Thoracic aorta (tissue), 2 donors: Measurements from ENCODE around the gene PRKAA2. TPM values are rescaled to one million over a fixed set of nuclear protein-coding genes. Genes with fewer than 3 reads are reported as not detected.

Experiments used
- ATAC-seq: fragments of 150-250 bp; one replicate; pipeline ENCODE4 v1.8.0; 2017; ENCODE audit warnings: low read depth; ENCODE audit not compliant: insufficient number of reproducible peaks, low FRiP score
- DNase-seq: peaks from one replicate; pipeline ENCODE4 v3.0.0-alpha.2; 2020; ENCODE audit warnings: low spot score
- H3K27ac ChIP-seq, 2 donors: fragments of 200-600 bp; sonication (generic); 1 replicate in 1 of 2; 2 replicates in 1 of 2; pipeline ENCODE4 v1.5.1; 2016; ENCODE audit warnings: mild to moderate bottlenecking in 2 of 2, moderate library complexity in 2 of 2
- H3K27me3 ChIP-seq: fragments of 200-600 bp; sonication (generic); replicated peaks from 2 replicates; pipeline ENCODE4 v1.6.0; 2016; ENCODE audit warnings: mild to moderate bottlenecking; ENCODE audit not compliant: insufficient read depth
- H3K36me3 ChIP-seq: fragments of 200-600 bp; sonication (generic); one replicate; pipeline ENCODE4 v1.5.1; 2016
- H3K4me1 ChIP-seq, 2 donors: fragments of 200-600 bp; sonication (generic); 1 replicate in 1 of 2; 2 replicates in 1 of 2; pipeline versions ENCODE4 v1.5.1 to v1.6.0; 2016; ENCODE audit warnings: low read depth in 2 of 2, mild to moderate bottlenecking in 1 of 2; ENCODE audit not compliant: control insufficient read depth in 1 of 2
- H3K4me3 ChIP-seq: fragments of 200-600 bp; sonication (generic); 2 replicates; pipeline ENCODE4 v1.5.1; 2016; ENCODE audit warnings: mild to moderate bottlenecking
- H3K9me3 ChIP-seq: fragments of 200-600 bp; sonication (generic); 2 replicates; pipeline ENCODE4 v1.5.1; 2016
- CTCF ChIP-seq: fragments of 200-600 bp; sonication (generic); IDR thresholded peaks from one replicate; pipeline ENCODE4 v1.5.1; 2019; ENCODE audit warnings: antibody characterized with exemption
- total RNA-seq, 2 donors: library from RNA; depleted of rRNA; stranded (reverse); fragments of >200 nt; gene quantifications; one replicate each; pipeline versions ENCODE4 v1.1.0 to v1.2.3, GENCODE V29; 2016

The PRKAA2 gene
- total RNA-seq, 2 donors from 2014 or later = 9.2 to 16.9 TPM

GRCh38 chr1:56655991-56656613 is 11.0 kb downstream of the PRKAA2 start:
- no peak for TF ChIP-seq CTCF
- Histone ChIP-seq H3K36me3 (no peaks in the 10 kb centered on the region), H3K4me3 (no peak overlapping the region), H3K9me3 (peaks cover 14% of the 10 kb centered on the region), H3K27me3 (no peaks in the 10 kb centered on the region), H3K27ac (no peak overlapping the region), H3K4me1 (peaks cover 10 to 15% of the 10 kb centered on the region in 2 donors)
- ATAC-seq (no peak), DNase-seq (no peak)

GRCh38 chr1:56658254-56658653 is 13.1 kb downstream of the PRKAA2 start:
- no peaks in the 10 kb centered on the region for H3K36me3 ChIP-seq
- no peaks in the 10 kb centered on the region for H3K27me3 ChIP-seq
- peaks cover 10 to 15% of the 10 kb centered on the region in 2 donors for H3K4me1 ChIP-seq
- H3K4me3 ChIP-seq = no peak overlapping the region
- no peak overlapping the region for H3K27ac ChIP-seq
- peaks cover 14% of the 10 kb centered on the region for H3K9me3 ChIP-seq
- DNase-seq = no peak
- TF ChIP-seq CTCF = no peak
- no peak for ATAC-seq

GRCh38 chr1:56660293-56660692 is 15.2 kb downstream of the PRKAA2 start:
- H3K36me3 ChIP-seq = no peaks in the 10 kb centered on the region

GRCh38 chr1:56663846-56664245 is 18.7 kb downstream of the PRKAA2 start:
- TF ChIP-seq CTCF = no peak
- ATAC-seq (no peak), DNase-seq (no peak)
- no peak overlapping the region for H3K27ac ChIP-seq
- no peaks in the 10 kb centered on the region for H3K27me3 ChIP-seq
- H3K9me3 ChIP-seq = no peaks in the 10 kb centered on the region
- H3K36me3 ChIP-seq = no peaks in the 10 kb centered on the region
- H3K4me3 ChIP-seq = no peak overlapping the region
- no peaks in the 10 kb centered on the region for H3K4me1 ChIP-seq

More at GRCh38 chr1:56660293-56660692, 15.2 kb downstream of the PRKAA2 start:
- DNase-seq = no peak
- peaks cover 14% of the 10 kb centered on the region for H3K9me3 ChIP-seq
- no peaks in the 10 kb centered on the region for H3K27me3 ChIP-seq
- H3K4me3 ChIP-seq = no peak overlapping the region
- no peaks in the 10 kb centered on the region for H3K4me1 ChIP-seq
- no peak overlapping the region for H3K27ac ChIP-seq
- ATAC-seq = no peak
- TF ChIP-seq CTCF = no peak

GRCh38 chr1:56665384-56665783 is 20.3 kb downstream of the PRKAA2 start:
- no peak overlapping the region for H3K4me3 ChIP-seq
- H3K36me3 ChIP-seq = no peaks in the 10 kb centered on the region
- H3K9me3 ChIP-seq = no peaks in the 10 kb centered on the region
- no peaks in the 10 kb centered on the region for H3K27me3 ChIP-seq
- no peak for TF ChIP-seq CTCF
- ATAC-seq (no peak), DNase-seq (no peak)
- no peak overlapping the region for H3K27ac ChIP-seq
- no peaks in the 10 kb centered on the region for H3K4me1 ChIP-seq
